Dedifferentiated amniotic fluid mesenchymal stem cell (primary cell): ENCODE data around the gene CCDC6.
"Not testable (repeated sequence)": the region's sequence is repeated elsewhere in the genome, so short reads cannot be mapped to it uniquely, and the experiment has no call there.

Experiments used
- DNase-seq: peaks from one replicate; pipeline ENCODE4 v3.0.0-alpha.2; 2016; ENCODE audit errors: extremely low spot score

The CCDC6 gene

DNA sequence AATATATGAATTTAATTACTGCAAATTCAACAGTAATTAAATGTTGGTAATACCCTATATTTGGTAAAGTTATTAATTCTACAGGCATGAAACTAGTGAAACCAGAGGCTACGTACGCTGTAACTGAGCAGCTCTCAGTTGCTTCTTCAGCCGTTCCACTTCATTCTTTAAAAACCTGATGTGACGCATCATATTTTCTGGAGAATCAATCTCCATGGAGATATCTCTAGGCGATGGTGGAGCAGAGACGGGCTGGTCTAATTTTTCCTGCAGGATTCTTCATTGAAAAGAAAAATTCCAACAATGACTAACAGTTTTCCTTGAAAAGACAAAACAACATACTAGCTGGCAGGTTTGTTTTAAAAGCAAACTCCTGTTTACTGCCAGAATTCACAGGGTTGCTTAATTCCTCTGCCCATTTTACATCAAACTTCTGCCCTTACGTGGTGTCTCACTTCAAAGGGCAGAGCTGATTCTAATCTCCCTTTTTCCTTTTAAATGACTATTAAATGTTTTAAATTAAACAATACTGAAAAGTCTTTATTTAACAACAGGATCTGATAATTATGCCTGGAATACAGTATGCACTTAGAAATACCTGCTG is 93.7 kb downstream of the CCDC6 start:
- no peak for DNase-seq

DNA sequence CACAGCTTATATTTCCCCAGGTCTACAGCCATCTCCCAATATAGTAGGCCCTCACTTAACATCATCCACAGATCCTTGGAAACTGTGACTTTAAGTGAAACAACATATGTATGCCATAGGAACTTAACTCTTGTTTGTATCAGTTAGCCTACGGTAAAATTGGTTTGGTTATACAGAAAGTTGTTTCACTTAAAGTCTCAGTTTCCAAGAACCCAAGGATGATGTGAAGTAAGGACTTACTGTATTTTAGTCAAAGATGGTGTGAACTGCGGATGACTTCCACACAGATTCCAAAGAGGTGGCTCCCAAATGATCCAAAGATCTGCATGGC is 96.7 kb downstream of the CCDC6 start:
- DNase-seq, result no peak

DNA sequence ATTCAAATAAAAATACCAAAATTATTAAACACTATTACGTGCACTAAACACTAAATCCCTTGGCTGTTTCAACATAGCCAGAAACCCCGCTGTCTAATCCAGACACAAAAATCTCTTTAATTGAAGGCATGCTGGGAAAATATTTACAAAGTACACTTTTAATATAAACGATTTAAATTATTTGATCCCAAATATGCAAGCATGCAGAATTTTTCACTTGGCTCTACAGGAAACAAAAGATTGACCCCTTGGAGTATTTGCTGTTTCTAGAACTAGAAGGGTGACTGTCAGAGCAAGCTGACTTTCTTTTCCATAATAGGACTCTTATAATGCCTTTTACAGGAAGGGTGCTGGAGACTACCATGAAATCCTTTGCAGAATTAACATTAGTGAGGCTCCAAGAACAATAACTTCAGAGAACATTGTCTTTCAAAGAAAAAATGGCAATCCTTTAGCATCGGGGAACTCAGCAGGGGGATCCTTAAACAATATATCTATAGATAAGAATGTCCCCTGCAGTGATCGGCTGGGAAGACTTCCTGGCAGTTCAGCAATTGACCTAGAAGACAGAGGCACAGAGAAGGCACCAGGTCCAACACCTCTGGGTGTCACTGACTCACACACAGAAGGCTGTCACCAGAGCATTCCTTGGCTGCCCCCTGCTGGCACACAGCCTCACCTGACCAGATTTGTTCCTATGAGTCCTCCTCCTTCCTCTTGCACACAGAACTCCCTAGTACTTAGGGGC is 97.3 kb downstream of the CCDC6 start:
- no peak for DNase-seq

DNA sequence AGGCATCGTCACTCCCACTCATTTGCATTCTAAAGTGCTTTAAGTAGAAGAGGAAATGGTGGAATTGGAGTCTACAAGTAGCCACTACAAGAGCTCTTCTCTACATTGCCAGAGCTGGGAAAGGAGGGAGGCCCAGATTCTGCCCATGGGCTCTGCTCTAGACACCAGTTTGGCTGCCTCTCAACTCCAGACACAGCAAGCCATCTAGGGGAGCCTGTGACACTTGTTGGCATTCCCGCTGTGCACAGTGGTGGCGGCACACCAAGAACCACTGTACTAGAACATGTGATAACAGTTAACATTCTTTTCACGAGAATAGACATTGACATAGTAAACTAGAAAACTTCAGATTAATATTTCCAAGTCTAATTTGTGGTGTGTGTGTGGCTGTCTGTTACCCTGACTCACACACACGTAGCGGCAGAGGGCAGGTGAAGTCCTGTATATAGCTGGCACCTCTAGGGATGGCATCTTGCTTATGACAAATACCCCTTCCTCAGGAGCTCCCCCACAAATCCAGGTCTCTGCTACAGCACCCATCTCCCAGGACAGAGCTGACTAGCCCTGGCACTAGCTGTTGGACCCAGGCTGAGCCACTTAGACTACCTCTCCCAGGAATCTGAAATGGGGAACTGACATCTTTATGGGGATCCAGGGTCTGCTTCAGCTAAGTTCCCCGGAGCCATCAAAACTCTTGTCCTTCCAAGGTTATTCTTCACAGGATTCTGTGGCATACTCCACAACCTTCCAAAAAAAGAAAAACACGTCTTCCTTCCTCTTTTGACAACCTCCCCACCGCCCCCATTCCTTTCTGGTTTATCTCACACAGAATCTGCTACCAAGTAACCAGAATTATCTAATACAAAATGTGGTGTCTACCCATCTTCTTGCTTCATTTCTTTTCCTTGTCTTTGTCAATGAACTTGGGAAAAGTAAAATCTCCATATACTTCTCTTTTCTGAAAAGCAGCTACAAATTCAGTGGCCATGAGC is 98.4 kb downstream of the CCDC6 start:
- no peak for DNase-seq

DNA sequence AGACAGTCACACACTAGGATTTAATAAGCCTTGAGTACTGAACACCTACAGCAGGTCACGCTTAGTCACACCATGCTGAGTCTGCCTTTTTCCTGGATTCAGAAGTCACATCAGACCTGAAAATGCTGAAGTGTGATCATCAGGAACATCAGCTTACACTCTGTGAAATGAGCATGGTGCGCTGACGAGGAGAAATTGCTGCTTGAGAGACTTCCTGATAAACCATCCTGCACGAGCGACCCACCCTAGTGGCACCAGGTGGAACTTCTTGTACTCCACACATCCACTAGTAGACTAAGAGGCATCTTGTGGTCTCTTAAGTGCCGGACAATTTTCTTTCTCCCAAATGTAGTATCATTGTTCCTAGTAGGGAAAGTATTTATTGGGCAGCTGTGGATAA is 101.3 kb downstream of the CCDC6 start:
- no peak for DNase-seq

DNA sequence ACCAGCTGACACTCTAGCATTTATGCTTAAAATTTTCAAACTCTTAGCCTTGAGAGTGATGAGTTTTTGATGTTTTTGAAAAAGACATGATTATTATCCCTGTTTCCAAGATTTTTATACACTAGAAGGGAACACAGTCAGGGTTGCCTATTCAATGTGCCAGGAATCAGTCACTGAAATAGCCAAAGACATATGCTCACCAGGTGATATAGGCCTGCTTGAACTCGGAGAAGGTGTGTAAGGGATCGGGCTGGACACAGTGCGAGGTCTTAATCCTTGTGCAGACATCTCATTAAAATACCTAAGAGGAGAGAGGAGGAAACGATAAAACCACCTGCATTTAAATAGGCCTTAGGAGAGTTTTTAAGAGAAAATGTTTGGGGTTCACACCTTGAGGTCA is 102.1 kb downstream of the CCDC6 start:
- no peak for DNase-seq

DNA sequence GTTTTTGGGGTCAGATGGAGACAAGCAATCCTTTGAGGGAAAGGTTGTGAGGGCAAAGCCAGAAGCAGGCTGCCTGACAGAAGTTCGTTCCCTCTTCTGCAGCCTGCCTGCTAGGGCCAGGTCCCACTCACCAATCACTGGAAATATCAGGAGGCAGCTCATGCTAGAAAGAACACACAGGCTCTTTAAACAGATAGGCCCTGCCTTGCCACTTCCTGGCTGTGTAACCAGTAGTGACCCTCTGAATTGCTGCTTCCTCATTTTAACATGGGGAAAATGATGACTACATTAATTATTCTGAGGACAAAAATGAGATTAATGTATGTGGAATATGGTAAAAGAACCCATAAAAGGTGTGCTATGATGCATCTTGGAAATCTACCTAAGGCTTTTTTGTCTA is 102.6 kb downstream of the CCDC6 start:
- DNase-seq, result no peak

DNA sequence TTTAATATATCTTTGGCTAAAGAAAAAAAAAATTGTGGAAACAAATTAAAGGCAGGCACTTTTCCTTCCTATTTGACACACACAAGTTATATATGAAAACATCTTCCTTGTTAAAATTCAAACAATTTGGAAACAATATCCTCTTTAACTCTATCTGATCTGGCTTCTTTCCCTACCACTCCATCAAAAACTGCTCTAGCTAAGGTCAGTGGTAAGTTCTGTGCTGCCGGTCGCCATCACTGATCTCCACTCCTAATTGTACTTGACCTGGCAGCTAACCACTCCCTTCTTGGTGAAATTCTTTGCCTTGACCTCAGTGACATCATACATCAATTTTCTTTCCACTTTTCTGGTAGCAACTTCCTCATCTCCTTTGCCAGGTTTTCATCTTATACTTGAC is 105.2 kb downstream of the CCDC6 start:
- no peak for DNase-seq

DNA sequence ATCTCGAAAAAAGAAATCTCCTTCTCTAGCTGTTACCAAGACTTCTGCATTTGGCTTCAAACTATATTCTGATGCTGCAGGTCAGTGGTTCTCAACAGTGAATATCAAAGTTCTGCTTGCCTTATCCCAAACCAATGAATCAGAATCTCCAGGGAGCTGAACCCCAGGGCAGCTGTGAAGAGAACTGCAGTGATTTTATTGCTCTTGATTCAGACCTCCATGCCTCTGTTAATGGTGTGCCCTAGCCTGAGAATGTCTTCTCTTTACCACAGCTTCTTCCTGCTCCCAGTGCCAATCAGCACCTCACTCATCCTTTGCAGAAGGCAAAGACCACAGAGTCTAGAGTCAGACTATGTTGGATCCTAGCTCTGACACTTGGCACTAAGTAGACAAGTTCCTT is 106.9 kb downstream of the CCDC6 start:
- DNase-seq, result no peak

DNA sequence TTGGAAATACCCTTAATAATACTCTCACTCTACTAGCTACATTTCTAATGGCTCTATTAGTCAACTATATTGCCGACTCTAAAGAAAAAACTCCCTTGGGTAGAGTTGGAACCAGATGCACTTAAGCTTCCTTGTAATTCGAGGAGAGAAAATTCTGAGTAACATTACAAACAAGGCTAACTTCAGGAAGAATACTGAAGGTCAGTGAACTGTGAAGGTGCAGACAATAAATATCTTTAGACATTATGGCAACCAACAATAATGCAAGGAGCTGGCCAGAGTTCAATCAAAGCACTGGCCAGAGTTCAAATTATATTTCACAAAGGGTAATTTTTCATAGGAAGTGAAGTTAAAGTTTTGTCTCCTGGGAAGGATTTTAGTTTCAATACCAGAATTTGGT is 112.4 kb downstream of the CCDC6 start:
- no peak for DNase-seq

DNA sequence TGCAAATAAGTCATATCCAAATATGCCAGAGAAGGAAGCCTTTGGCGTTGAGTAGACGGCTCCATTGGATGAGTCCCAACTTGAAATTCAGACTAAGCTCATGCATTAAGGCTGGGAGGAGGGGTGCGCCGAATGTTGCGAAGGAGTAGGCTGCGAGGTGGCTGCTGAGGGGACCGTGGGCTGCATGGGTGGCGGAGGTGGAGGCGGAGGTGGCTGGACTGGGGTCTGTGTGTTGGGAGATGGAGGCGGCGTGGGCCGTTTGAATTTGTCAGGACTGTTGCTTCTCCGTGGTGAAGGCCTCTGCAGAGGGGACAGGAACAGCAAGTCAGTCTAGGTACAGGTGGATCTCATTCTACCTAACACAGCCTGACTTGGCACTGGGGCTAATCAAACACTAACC is 113.5 kb downstream of the CCDC6 start:
- DNase-seq, result no peak

DNA sequence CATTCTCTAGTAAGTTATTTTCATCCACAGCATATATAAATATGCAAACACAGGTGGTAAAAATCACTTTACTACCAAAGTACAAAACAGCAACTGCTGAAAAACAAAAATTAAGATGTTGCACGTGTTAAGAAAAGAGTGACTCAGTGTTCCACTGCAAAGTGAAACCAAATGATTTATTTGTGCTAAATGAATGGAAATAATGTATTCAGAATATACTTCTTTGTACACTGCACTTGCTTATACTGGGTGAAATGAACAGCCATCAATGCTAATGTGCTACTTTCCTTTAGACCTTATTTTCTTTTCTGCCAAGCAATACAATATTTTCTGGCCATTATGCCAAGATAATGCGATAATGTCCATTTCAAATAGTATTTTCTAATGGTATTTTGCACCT is 114.8 kb downstream of the CCDC6 start:
- no peak for DNase-seq

DNA sequence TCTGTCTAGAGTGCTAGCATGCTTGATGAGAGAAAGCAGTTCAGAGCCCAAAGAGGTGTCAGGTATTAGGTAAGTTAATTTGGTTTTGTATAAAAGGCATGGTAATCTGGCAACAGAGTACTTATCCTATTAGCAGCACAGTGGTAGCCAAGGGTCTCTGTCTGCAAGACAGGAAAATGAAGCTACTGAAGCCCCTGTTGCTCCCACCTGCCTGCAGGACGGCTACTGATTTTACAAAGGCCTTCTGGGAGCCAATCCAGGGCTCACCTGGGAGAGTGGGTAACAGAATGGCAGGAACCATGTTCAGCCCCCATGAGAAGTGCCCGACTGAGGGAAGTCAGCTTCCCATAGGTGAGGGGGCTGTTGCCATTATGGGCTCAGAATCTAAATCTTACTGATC is 116.3 kb downstream of the CCDC6 start:
- not testable (repeated sequence) for DNase-seq

DNA sequence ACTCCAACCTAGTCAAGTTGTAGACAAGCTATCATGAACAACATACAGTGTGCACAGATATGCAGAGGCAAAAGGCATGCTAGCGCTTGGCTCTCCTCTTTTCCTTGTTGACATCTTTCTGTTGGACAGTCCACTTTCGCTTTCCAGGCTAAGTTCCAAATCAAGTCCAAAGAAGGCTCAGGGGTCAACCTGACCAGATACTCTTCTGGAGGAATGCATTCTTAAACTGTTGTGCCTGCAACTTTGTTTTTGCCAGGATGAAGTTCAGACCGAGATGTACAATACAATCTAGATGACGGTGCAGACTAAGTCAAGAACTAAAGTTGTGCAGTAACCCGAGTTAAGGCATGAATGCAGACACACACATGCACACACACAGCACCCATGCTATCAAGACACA is 117.4 kb downstream of the CCDC6 start:
- DNase-seq, result not testable (repeated sequence)

DNA sequence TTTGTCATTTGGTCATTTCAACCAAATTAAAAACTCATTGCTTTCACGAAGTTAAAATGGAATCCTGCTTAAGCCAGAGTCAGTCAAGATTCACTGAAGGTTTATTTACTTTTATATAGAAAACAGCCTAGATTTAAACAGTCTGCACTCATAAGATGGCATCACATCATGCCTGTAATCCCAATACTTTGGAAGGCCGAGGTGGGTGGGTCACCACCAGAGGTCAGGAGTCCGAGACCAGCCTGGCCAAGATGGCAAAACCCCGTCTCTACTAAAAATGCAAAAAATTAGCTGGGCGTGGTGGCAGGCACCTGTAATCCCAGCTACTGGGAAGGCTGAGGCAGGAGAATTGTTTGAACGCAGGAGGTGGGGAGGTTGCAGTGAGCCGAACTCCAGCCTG is 119.3 kb downstream of the CCDC6 start:
- DNase-seq, result not testable (repeated sequence)

DNA sequence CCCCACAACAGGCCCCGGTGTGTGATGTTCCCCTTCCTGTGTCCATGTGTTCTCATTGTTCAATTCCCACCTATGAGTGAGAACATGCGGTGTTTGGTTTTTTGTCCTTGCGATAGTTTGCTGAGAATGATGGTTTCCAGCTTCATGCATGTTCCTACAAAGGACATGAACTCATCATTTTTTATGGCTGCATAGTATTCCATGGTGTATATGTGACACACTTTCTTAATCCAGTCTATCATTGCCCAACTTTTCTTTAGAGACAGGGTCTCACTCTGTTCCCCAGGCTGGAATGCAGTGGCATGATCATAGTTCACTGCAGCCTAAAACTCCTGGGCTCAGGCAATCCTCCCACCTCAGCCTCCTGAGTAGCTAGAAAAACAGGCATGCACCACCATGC is 120.9 kb downstream of the CCDC6 start:
- not testable (repeated sequence) for DNase-seq

DNA sequence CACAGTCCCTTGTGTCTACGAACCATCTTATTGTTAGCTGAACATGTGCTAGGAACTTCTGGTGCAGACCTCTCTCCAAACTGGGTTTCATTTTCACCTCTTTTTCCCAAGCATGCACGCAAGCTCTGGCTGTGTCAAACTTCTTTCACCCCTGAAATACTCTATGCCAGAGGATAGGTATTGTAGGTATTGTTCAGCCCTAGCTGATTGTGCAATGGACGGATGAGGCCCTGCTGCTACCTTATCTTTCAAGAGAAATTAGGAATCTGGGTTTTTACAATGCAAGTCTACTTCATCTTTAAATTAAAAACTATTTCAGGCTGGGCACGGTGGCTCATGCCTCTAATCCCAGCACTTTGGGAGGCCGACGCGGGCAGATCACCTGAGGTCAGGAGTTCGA is 124.8 kb downstream of the CCDC6 start:
- no peak for DNase-seq

DNA sequence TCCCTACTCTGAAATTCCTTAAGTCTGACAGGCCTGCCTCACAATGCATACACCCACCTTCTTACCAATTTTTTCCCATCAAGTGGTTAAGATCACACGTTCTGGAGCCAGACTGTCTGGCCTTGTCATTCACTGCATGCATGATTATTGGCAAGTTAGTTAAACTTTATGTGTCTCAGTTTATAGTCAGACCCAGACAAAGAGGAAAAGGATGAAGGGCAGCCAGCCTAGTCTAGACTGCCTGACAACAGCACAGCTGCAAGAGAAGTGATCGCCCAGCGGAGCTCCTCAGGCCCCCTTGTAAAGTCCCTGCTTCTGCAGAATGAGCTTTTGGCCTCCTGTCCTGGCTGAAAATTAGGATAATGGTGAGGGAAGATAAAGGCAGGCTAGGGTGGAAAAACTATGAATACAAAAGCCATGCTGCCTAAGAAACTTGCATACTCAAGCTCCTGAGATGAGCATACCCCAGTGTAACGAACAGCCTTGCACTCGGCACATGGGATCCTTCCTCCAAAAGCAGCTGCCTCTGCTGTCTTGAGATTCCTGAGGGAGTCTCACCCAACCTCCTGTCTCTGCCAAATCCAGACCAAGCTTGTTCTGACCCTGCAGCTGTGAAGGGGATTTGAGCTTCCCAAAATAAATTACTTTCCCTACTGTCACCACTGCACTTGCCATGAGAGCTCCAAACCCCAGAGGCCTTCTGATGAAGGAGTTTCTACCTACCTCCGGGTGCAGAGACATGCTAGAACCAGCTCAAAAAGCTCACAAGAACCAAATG is 126.4 kb downstream of the CCDC6 start:
- DNase-seq, result no peak

DNA sequence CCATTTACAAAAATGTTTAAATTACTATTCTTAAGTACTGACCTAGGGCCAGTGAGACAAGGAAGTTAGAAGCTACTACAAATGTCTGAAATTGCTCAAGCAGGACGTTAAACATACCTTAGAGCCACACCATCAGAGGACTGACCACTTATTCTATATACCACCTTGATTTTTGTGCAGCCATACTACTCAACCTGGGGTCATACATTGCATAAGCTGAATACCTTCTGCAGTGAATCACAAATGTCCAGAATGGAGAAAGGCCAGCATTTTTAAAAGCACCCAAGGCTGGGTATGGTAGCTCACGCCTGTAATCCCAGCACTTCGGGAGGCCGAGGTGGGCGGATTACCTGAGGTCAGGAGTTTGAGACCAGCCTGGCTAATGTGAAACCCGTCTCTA is 131.9 kb downstream of the CCDC6 start:
- DNase-seq, result no peak

DNA sequence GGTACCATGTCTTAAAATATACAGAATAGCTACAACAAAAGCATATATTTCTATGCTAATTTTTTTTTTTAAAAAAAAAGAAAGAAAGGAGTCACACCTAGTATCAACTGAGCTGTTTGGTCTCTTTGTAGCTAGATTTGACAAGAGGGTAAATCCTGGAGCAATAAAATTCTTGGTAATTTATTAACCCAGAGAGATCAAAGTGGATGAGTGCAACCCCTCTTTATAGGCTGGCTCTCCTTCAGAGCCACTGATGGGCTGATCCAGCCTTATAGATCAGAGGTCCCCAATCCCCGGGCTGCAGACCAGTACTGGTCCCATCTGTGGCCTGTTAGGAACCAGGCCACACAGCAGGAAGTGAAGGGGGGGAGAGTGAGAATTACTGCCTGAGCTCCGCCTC is 133.3 kb downstream of the CCDC6 start:
- no peak for DNase-seq

DNA sequence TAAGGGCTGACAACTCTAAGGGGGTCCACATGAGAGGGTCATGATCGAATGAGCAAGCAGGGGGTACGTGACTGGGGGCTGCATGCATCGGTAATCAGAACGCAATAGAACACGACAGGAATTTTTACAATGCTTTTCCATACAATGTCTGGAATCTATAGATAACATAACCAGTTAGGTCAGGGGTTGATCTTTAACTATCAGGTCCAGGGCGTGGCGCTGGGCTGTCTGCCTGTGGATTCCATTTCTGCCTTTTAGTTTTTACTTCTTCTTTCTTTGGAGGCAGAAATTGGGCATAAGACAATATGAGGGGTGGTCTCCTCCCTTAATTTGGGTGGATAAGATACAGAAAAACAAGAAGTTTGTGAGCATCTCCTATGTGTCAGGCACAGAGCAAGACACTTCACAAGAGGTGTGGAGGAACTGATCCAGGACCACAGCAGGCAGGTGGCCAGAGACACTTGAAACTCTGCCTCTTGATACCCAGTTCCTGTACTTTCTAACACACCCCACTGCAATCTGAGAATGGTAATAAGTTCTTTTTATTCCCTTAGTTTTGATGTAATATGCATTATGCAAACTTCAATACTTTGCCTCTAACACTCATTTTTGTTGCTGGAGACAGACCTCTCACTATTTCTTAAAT is 135.1 kb downstream of the CCDC6 start:
- DNase-seq, result no peak
